Fibroblast of pulmonary artery (primary cell): Measurements from ENCODE around the gene RBL2.
"Not testable (repeated sequence)": the region's sequence is repeated elsewhere in the genome, so short reads cannot be mapped to it uniquely, and the experiment has no call there.

Source experiments
- DNase-seq: peaks from one replicate; pipeline ENCODE4 v3.0.0-alpha.2; 2010; ENCODE audit warnings: low read depth
- H3K4me3 ChIP-seq: replicated peaks from 2 replicates; pipeline ENCODE4 v1.5.1; 2011; ENCODE audit warnings: low read depth, mild to moderate bottlenecking, control low read depth, low read length, moderate library complexity
- CTCF ChIP-seq: IDR thresholded peaks from 2 replicates; pipeline ENCODE4 v1.5.1; 2011; ENCODE audit warnings: mild to moderate bottlenecking, control low read depth, low read length, inconsistent platforms; ENCODE audit errors: missing control alignments

RBL2 gene

GRCh38 chr16:53510704-53511070, 76.4 kb downstream of the RBL2 start:
- no peak for DNase-seq
- no peak overlapping the region for H3K4me3 ChIP-seq
- TF ChIP-seq CTCF, result no peak

- no peak overlapping the region for H3K4me3 ChIP-seq
- no peak for DNase-seq
- TF ChIP-seq CTCF, result no peak
Observed at GRCh38 chr16:53511084-53511402, 76.8 kb downstream of the RBL2 start.

GRCh38 chr16:53511403-53512280, 77.4 kb downstream of the RBL2 start:
- H3K4me3 ChIP-seq, result no peak overlapping the region
- no peak for DNase-seq
- no peak for TF ChIP-seq CTCF

- not testable (repeated sequence) for H3K4me3 ChIP-seq, DNase-seq
Observed at GRCh38 chr16:53512795-53513194, 78.5 kb downstream of the RBL2 start.

DNA sequence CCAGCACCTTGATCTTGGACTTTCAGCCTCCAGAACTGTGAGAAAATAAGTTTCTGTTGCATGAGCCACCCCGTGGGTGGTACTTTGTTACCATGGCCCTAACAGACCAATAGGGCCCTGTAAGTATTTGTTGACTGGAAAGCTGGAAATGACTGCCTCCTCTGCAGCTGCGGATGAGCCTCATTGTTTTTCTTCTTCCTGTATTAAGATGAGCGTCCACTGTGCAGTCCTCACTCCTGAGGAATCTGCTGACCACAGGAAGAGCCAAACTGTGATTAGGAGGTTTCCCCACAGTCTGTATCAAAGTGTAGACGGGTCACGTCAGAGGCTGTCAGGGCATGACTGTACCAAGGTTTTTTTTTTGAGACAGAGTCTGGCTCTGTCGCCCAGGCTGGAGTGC, 81.0 kb downstream of the RBL2 start:
- no peak for TF ChIP-seq CTCF
- DNase-seq, result peak; percentile 93
- H3K4me3 ChIP-seq, result no peak overlapping the region

DNA sequence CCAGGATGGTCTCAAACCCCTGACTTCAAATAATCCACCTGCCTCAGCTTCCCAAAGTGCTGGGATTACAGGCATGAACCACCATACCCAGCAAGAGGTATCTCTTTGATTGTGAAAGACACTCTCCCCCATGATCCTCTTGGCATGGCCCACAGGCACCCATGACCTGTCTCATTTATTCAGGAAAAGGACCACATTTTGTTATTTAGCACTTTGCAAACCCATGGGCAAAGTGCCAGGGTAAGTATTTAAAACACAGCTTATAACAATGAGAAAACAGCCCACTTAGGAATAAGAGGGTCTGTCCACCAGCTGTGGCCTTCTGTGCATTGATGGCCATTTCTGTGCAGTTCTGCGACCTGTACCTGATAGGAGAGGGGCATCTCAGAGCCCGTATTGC, 81.5 kb downstream of the RBL2 start:
- DNase-seq, result peak; percentile 20
- no peak overlapping the region for H3K4me3 ChIP-seq
- TF ChIP-seq CTCF, result no peak

DNA sequence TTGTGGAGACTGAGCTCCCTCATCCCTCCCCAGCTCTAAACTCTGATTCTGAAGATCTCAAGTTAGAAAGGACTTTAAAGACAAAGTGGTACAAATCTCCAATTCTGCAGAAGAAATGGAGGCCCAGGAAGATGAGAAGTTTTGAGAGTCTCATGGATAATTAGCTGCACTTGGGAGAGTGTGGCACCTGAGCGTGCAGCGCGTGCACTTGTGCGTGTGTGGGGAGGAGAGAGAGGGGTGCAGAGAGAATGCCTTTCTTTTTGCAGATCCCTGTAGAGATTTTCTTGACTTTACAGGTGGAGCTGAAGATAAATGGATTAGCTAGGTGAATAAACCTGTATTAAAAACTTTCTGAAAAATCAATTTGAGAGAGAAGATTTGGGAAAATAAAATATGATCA, 83.6 kb downstream of the RBL2 start:
- H3K4me3 ChIP-seq, result no peak overlapping the region
- TF ChIP-seq CTCF, result no peak
- no peak for DNase-seq
